Measurements from ENCODE around the gene ZNF436.

- no peak for TF ChIP-seq ELF1 (IDR thresholded peaks at IDR 0.05)
- TF ChIP-seq CTCF (IDR thresholded peaks at IDR 0.05), result no peak
- TF ChIP-seq MAX (IDR thresholded peaks at IDR 0.05; ENCODE audit: low read depth), result no peak
Measured at GRCh38 chr1:23387494-23387893, 17.9 kb upstream of the ZNF436 start.

Measured in SK-N-SH (cell line).